Chondrocyte (in vitro differentiated cells): ENCODE measurements around the gene COMMD3. TPM values are rescaled to one million over a fixed set of nuclear protein-coding genes. Genes with fewer than 3 reads are reported as not detected.
"Not testable (repeated sequence)": the region's sequence is repeated elsewhere in the genome, so short reads cannot be mapped to it uniquely, and the experiment has no call there.

ENCODE experiments used
- DNase-seq: peaks from one replicate; pipeline ENCODE4 v3.0.0; 2021; ENCODE audit warnings: mixed read lengths, low spot score
- H3K27ac Mint-ChIP-seq: one replicate; pipeline ENCODE4 v1.8.0; 2021; ENCODE audit warnings: mild to moderate bottlenecking, moderate library complexity, mixed read lengths; ENCODE audit not compliant: unreplicated experiment
- H3K27me3 Mint-ChIP-seq: 2 replicates; pipeline ENCODE4 v1.8.0; 2021; ENCODE audit warnings: low read depth, mixed read lengths
- H3K36me3 Mint-ChIP-seq: 2 replicates; pipeline ENCODE4 v1.8.0; 2021; ENCODE audit warnings: low read depth, mixed read lengths
- H3K4me1 Mint-ChIP-seq: 2 replicates; pipeline ENCODE4 v1.8.0; 2021; ENCODE audit warnings: low read depth, mild to moderate bottlenecking, mixed read lengths
- H3K4me3 Mint-ChIP-seq: one replicate; pipeline ENCODE4 v1.8.0; 2021; ENCODE audit warnings: mild to moderate bottlenecking, moderate library complexity, mixed read lengths; ENCODE audit not compliant: unreplicated experiment
- H3K9me3 Mint-ChIP-seq: 2 replicates; pipeline ENCODE4 v1.8.0; 2021; ENCODE audit warnings: low read depth, mixed read lengths
- CTCF ChIP-seq: fragments of 200-600 bp; sonication (generic); IDR thresholded peaks from 2 replicates; pipeline ENCODE4 v1.5.0; 2021; ENCODE audit warnings: antibody characterized with exemption, mild to moderate bottlenecking, moderate library complexity
- total RNA-seq: library from RNA; stranded (reverse); gene quantifications from 3 replicates; pipeline ENCODE4 v1.2.1, GENCODE V29; 2021

COMMD3 gene
- total RNA-seq, 1 donor from 2014 or later: 51.4 TPM

- no peak for DNase-seq
- Mint-ChIP-seq H3K4me3 (no peak overlapping the region), H3K36me3 (no peaks in the 10 kb centered on the region), H3K27ac (no peak overlapping the region), H3K27me3 (no peaks in the 10 kb centered on the region), H3K9me3 (peaks cover 3% of the 10 kb centered on the region), H3K4me1 (peaks cover 4% of the 10 kb centered on the region)
- TF ChIP-seq CTCF: no peak
Observed at GRCh38 chr10:22305721-22306120, 10.5 kb upstream of the COMMD3 start.

GRCh38 chr10:22308390-22308789 lies 7.8 kb upstream of the COMMD3 start:
- peaks cover 3% of the 10 kb centered on the region for H3K9me3 Mint-ChIP-seq
- no peaks in the 10 kb centered on the region for H3K36me3 Mint-ChIP-seq

GRCh38 chr10:22309180-22310000 lies 6.8 kb upstream of the COMMD3 start:
- H3K27me3 Mint-ChIP-seq: no peaks in the 10 kb centered on the region
- TF ChIP-seq CTCF: no peak
- no peak overlapping the region for H3K27ac Mint-ChIP-seq
- peaks cover 4% of the 10 kb centered on the region for H3K4me1 Mint-ChIP-seq
- DNase-seq: no peak
- no peaks in the 10 kb centered on the region for H3K36me3 Mint-ChIP-seq
- H3K9me3 Mint-ChIP-seq: no peaks in the 10 kb centered on the region
- no peak overlapping the region for H3K4me3 Mint-ChIP-seq

More at GRCh38 chr10:22308390-22308789, 7.8 kb upstream of the COMMD3 start:
- peaks cover 4% of the 10 kb centered on the region for H3K4me1 Mint-ChIP-seq
- no peak for DNase-seq
- H3K27ac Mint-ChIP-seq: peak overlapping the region; percentile 27
- H3K27me3 Mint-ChIP-seq: no peaks in the 10 kb centered on the region
- H3K4me3 Mint-ChIP-seq: no peak overlapping the region
- TF ChIP-seq CTCF: no peak

- not testable (repeated sequence) for H3K4me3 Mint-ChIP-seq, H3K4me1 Mint-ChIP-seq, H3K9me3 Mint-ChIP-seq, DNase-seq, H3K27ac Mint-ChIP-seq, H3K27me3 Mint-ChIP-seq, H3K36me3 Mint-ChIP-seq
Observed at GRCh38 chr10:22310012-22310411, 6.2 kb upstream of the COMMD3 start.

- Mint-ChIP-seq H3K36me3 (no peaks in the 10 kb centered on the region), H3K4me3 (no peak overlapping the region), H3K27me3 (no peaks in the 10 kb centered on the region), H3K4me1 (peaks cover 11% of the 10 kb centered on the region), H3K9me3 (no peaks in the 10 kb centered on the region), H3K27ac (no peak overlapping the region)
- no peak for TF ChIP-seq CTCF
- DNase-seq: no peak
Observed at GRCh38 chr10:22310928-22311327, 5.3 kb upstream of the COMMD3 start.

- DNase-seq: no peak
- Mint-ChIP-seq H3K9me3 (no peaks in the 10 kb centered on the region), H3K27ac (no peak overlapping the region), H3K4me1 (peaks cover 39% of the 10 kb centered on the region), H3K36me3 (no peaks in the 10 kb centered on the region), H3K4me3 (peak overlapping the region; percentile 79), H3K27me3 (no peaks in the 10 kb centered on the region)
- TF ChIP-seq CTCF: no peak
Observed at GRCh38 chr10:22314852-22315251, 1.3 kb upstream of the COMMD3 start.
